Measurements from ENCODE around the gene SIGLEC14.
A peak's percentile ranks its signal among the peaks of the same experiment; 100 is the strongest.
"Not testable (repeated sequence)": the region's sequence is repeated elsewhere in the genome, so short reads cannot be mapped to it uniquely, and the experiment has no call there.

The SIGLEC14 gene

GRCh38 chr19:51637362-51637978 lies 9.2 kb downstream of the SIGLEC14 start:
- no peak overlapping the region for H3K4me3 ChIP-seq (ENCODE audit: low read depth, low read length)
- H3K4ac ChIP-seq (ENCODE audit: low read depth, low read length): no peak overlapping the region
- no peak overlapping the region for H3K18ac ChIP-seq (ENCODE audit: low read length)
- H4K91ac ChIP-seq (ENCODE audit: low read depth, low read length): no peak overlapping the region
- no peak overlapping the region for H2AK5ac ChIP-seq (ENCODE audit: low read length)
- H3K79me2 ChIP-seq (ENCODE audit: control insufficient read depth, insufficient read depth, low read length, poor library complexity): no peaks in the 10 kb centered on the region
- H2BK12ac ChIP-seq (ENCODE audit: low read length): no peak overlapping the region
- no peak overlapping the region for H3K14ac ChIP-seq (ENCODE audit: low read length)
- H2BK120ac ChIP-seq (ENCODE audit: insufficient read depth, low read length, poor library complexity): no peak overlapping the region
- no peak overlapping the region for H3K4me2 ChIP-seq (ENCODE audit: low read length)
- no peaks in the 10 kb centered on the region for H3K27me3 ChIP-seq (ENCODE audit: insufficient read depth, low read length)
- H3K27ac ChIP-seq (ENCODE audit: low read depth, low read length): no peak overlapping the region
- H3K36me3 ChIP-seq (ENCODE audit: control insufficient read depth in 1 of 2, insufficient read depth in 2 of 2, low read length in 2 of 2): no peaks in the 10 kb centered on the region
- no peak overlapping the region for H2BK5ac ChIP-seq (ENCODE audit: low read depth, low read length, poor library complexity)
- WGBS (ENCODE audit: extremely low coverage, insufficient coverage, insufficient read length): no CpG with 5 or more reads among the region's 5 CpGs
- H4K12ac ChIP-seq (ENCODE audit: low read depth, low read length): no peak overlapping the region
- DNase-seq: peak in 1 of 2 donors; percentile 47
- H3K9me3 ChIP-seq (ENCODE audit: insufficient read depth, low read depth, low read length): peaks cover 10% of the 10 kb centered on the region
- H3K79me1 ChIP-seq (ENCODE audit: low read length): peaks cover 2% of the 10 kb centered on the region
- no peak overlapping the region for H3K23ac ChIP-seq (ENCODE audit: low read length)
- no peak overlapping the region for H2AFZ ChIP-seq (ENCODE audit: insufficient read depth, low read length, poor library complexity)
- H4K8ac ChIP-seq (ENCODE audit: low read depth, low read length): no peak overlapping the region
- H3K9ac ChIP-seq (ENCODE audit: low read length): no peak overlapping the region
- peaks cover 0 to under 1% of the 10 kb centered on the region in 2 experiments for H3K4me1 ChIP-seq (ENCODE audit: control insufficient read depth in 1 of 2, insufficient read depth in 2 of 2, low read length in 2 of 2)

- no CpG with 5 or more reads among the region's 5 CpGs for WGBS (ENCODE audit: extremely low coverage, insufficient coverage, insufficient read length)
- H2AK5ac ChIP-seq (ENCODE audit: low read length): no peak overlapping the region
- no peaks in the 10 kb centered on the region for H3K36me3 ChIP-seq (ENCODE audit: control insufficient read depth in 1 of 2, insufficient read depth in 2 of 2, low read length in 2 of 2)
- H2BK5ac ChIP-seq (ENCODE audit: low read depth, low read length, poor library complexity): no peak overlapping the region
- peak overlapping the region; percentile 67 for H3K27ac ChIP-seq (ENCODE audit: low read depth, low read length)
- H3K4me3 ChIP-seq (ENCODE audit: low read depth, low read length): no peak overlapping the region
- no peak overlapping the region for H2BK12ac ChIP-seq (ENCODE audit: low read length)
- DNase-seq: peak; percentile 72 to 87
- no peak overlapping the region for H3K9ac ChIP-seq (ENCODE audit: low read length)
- no peak overlapping the region for H2BK120ac ChIP-seq (ENCODE audit: insufficient read depth, low read length, poor library complexity)
- H3K9me3 ChIP-seq (ENCODE audit: insufficient read depth, low read depth, low read length): peaks cover 30% of the 10 kb centered on the region
- H3K4me2 ChIP-seq (ENCODE audit: low read length): no peak overlapping the region
- no peak overlapping the region for H4K8ac ChIP-seq (ENCODE audit: low read depth, low read length)
- H3K4me1 ChIP-seq (ENCODE audit: control insufficient read depth in 1 of 2, insufficient read depth in 2 of 2, low read length in 2 of 2): peaks cover 0 to 3% of the 10 kb centered on the region in 2 experiments
- H3K27me3 ChIP-seq (ENCODE audit: insufficient read depth, low read length): no peaks in the 10 kb centered on the region
- H4K91ac ChIP-seq (ENCODE audit: low read depth, low read length): no peak overlapping the region
- H3K79me2 ChIP-seq (ENCODE audit: control insufficient read depth, insufficient read depth, low read length, poor library complexity): no peaks in the 10 kb centered on the region
- no peak overlapping the region for H3K18ac ChIP-seq (ENCODE audit: low read length)
- H3K79me1 ChIP-seq (ENCODE audit: low read length): peaks cover 8% of the 10 kb centered on the region
- H3K4ac ChIP-seq (ENCODE audit: low read depth, low read length): no peak overlapping the region
- no peak overlapping the region for H3K23ac ChIP-seq (ENCODE audit: low read length)
- no peak overlapping the region for H2AFZ ChIP-seq (ENCODE audit: insufficient read depth, low read length, poor library complexity)
- no peak overlapping the region for H4K12ac ChIP-seq (ENCODE audit: low read depth, low read length)
- H3K14ac ChIP-seq (ENCODE audit: low read length): no peak overlapping the region
Observed at GRCh38 chr19:51632126-51632525, 14.5 kb downstream of the SIGLEC14 start.

GRCh38 chr19:51630315-51630714 lies 16.3 kb downstream of the SIGLEC14 start, which contains the start of gene SIGLEC5:
Gene SIGLEC5, minus strand, starts transcription at chr19:51630401. Its CDS starts 66 bp downstream, at chr19:51630335.
- H2BK120ac ChIP-seq (ENCODE audit: insufficient read depth, low read length, poor library complexity): peak within 1 kb of the TSS; percentile 85
- H3K18ac ChIP-seq (ENCODE audit: low read length): peak within 1 kb of the TSS; percentile 58
- peaks cover 31% of the 10 kb centered on the region for H3K9me3 ChIP-seq (ENCODE audit: insufficient read depth, low read depth, low read length)
- peak within 1 kb of the TSS; percentile 85 for H2BK12ac ChIP-seq (ENCODE audit: low read length)
- not testable (repeated sequence) for H3K4me1 ChIP-seq (ENCODE audit: control insufficient read depth in 1 of 2, insufficient read depth in 2 of 2, low read length in 2 of 2); H3K27me3 ChIP-seq (ENCODE audit: insufficient read depth, low read length); H3K23ac ChIP-seq (ENCODE audit: low read length); H3K79me1 ChIP-seq (ENCODE audit: low read length); H3K9ac ChIP-seq (ENCODE audit: low read length); H2AFZ ChIP-seq (ENCODE audit: insufficient read depth, low read length, poor library complexity); H3K79me2 ChIP-seq (ENCODE audit: control insufficient read depth, insufficient read depth, low read length, poor library complexity); DNase-seq; H3K36me3 ChIP-seq (ENCODE audit: control insufficient read depth in 1 of 2, insufficient read depth in 2 of 2, low read length in 2 of 2); H3K4me3 ChIP-seq (ENCODE audit: low read depth, low read length); H3K4me2 ChIP-seq (ENCODE audit: low read length); H3K27ac ChIP-seq (ENCODE audit: low read depth, low read length); H3K14ac ChIP-seq (ENCODE audit: low read length); H4K12ac ChIP-seq (ENCODE audit: low read depth, low read length)
- H2AK5ac ChIP-seq (ENCODE audit: low read length): peak within 1 kb of the TSS; percentile 45
- WGBS (ENCODE audit: extremely low coverage, insufficient coverage, insufficient read length): no CpG with 5 or more reads among the region's 13 CpGs
- peak within 1 kb of the TSS; percentile 56 for H3K4ac ChIP-seq (ENCODE audit: low read depth, low read length)
- peak within 1 kb of the TSS; percentile 58 for H4K91ac ChIP-seq (ENCODE audit: low read depth, low read length)
- peak within 1 kb of the TSS; percentile 60 for H4K8ac ChIP-seq (ENCODE audit: low read depth, low read length)
- H2BK5ac ChIP-seq (ENCODE audit: low read depth, low read length, poor library complexity): peak within 1 kb of the TSS; percentile 43

- no peak overlapping the region for H3K4ac ChIP-seq (ENCODE audit: low read depth, low read length)
- no peak overlapping the region for H3K27ac ChIP-seq (ENCODE audit: low read depth, low read length)
- H4K12ac ChIP-seq (ENCODE audit: low read depth, low read length): no peak overlapping the region
- H4K91ac ChIP-seq (ENCODE audit: low read depth, low read length): no peak overlapping the region
- no peak overlapping the region for H4K8ac ChIP-seq (ENCODE audit: low read depth, low read length)
- no CpG with 5 or more reads among the region's 14 CpGs for WGBS (ENCODE audit: extremely low coverage, insufficient coverage, insufficient read length)
- H3K4me2 ChIP-seq (ENCODE audit: low read length): no peak overlapping the region
- H3K23ac ChIP-seq (ENCODE audit: low read length): no peak overlapping the region
- no peak overlapping the region for H3K18ac ChIP-seq (ENCODE audit: low read length)
- H3K36me3 ChIP-seq (ENCODE audit: control insufficient read depth in 1 of 2, insufficient read depth in 2 of 2, low read length in 2 of 2): no peaks in the 10 kb centered on the region
- no peak overlapping the region for H3K14ac ChIP-seq (ENCODE audit: low read length)
- no peak overlapping the region for H2AK5ac ChIP-seq (ENCODE audit: low read length)
- no peak overlapping the region for H2BK5ac ChIP-seq (ENCODE audit: low read depth, low read length, poor library complexity)
- H3K27me3 ChIP-seq (ENCODE audit: insufficient read depth, low read length): no peaks in the 10 kb centered on the region
- H3K9ac ChIP-seq (ENCODE audit: low read length): no peak overlapping the region
- DNase-seq: no peak
- no peak overlapping the region for H2BK120ac ChIP-seq (ENCODE audit: insufficient read depth, low read length, poor library complexity)
- H2AFZ ChIP-seq (ENCODE audit: insufficient read depth, low read length, poor library complexity): no peak overlapping the region
- H2BK12ac ChIP-seq (ENCODE audit: low read length): no peak overlapping the region
- peak overlapping the region; percentile 62 for H3K4me3 ChIP-seq (ENCODE audit: low read depth, low read length)
- no peaks in the 10 kb centered on the region for H3K79me2 ChIP-seq (ENCODE audit: control insufficient read depth, insufficient read depth, low read length, poor library complexity)
- H3K4me1 ChIP-seq (ENCODE audit: control insufficient read depth in 1 of 2, insufficient read depth in 2 of 2, low read length in 2 of 2): peaks cover 0 to 3% of the 10 kb centered on the region in 2 experiments
- peaks cover 33% of the 10 kb centered on the region for H3K9me3 ChIP-seq (ENCODE audit: insufficient read depth, low read depth, low read length)
- peaks cover 8% of the 10 kb centered on the region for H3K79me1 ChIP-seq (ENCODE audit: low read length)
Observed at GRCh38 chr19:51628153-51628939, 18.3 kb downstream of the SIGLEC14 start.
